Raji (cell line): Measurements from ENCODE around the gene GAGE12G.
"Not testable (repeated sequence)": the region's sequence is repeated elsewhere in the genome, so short reads cannot be mapped to it uniquely, and the experiment has no call there.

Experiments
- POLR2A ChIP-seq: IDR thresholded peaks from 2 replicates; pipeline ENCODE4 v1.6.1; 2011; ENCODE audit warnings: low read depth, low read length, control low read depth; ENCODE audit not compliant: insufficient read depth

The GAGE12G gene, protein sequence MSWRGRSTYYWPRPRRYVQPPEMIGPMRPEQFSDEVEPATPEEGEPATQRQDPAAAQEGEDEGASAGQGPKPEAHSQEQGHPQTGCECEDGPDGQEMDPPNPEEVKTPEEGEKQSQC

DNA sequence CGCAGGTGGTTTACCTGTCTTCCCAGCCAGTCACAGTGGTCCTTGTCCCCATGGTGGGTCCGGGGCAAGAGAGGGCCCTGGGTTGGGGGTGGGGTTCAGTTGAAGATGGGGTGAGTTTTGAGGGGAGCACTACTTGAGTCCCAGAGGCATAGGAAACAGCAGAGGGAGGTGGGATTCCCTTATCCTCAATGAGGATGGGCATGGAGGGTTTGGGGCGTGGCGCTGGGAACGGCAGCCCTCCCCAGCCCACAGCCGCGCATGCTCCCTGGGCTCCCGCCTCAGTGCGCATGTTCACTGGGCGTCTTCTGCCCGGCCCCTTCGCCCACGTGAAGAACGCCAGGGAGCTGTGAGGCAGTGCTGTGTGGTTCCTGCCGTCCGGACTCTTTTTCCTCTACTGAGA, at the start of gene GAGE12G:
TSS of gene GAGE12G (plus strand) at position 301 of the 400 bp plus-strand sequence. CDS start 1,155 bp downstream, outside the sequence.
- not testable (repeated sequence) for TF ChIP-seq POLR2A

DNA sequence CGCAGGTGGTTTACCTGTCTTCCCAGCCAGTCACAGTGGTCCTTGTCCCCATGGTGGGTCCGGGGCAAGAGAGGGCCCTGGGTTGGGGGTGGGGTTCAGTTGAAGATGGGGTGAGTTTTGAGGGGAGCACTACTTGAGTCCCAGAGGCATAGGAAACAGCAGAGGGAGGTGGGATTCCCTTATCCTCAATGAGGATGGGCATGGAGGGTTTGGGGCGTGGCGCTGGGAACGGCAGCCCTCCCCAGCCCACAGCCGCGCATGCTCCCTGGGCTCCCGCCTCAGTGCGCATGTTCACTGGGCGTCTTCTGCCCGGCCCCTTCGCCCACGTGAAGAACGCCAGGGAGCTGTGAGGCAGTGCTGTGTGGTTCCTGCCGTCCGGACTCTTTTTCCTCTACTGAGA, 38.3 kb upstream of the GAGE12G start, which contains the start of gene GAGE12C:
TSS of gene GAGE12C (plus strand) at position 301 of the 400 bp plus-strand sequence. CDS start 1,155 bp downstream, outside the sequence.
- TF ChIP-seq POLR2A, result not testable (repeated sequence)

DNA sequence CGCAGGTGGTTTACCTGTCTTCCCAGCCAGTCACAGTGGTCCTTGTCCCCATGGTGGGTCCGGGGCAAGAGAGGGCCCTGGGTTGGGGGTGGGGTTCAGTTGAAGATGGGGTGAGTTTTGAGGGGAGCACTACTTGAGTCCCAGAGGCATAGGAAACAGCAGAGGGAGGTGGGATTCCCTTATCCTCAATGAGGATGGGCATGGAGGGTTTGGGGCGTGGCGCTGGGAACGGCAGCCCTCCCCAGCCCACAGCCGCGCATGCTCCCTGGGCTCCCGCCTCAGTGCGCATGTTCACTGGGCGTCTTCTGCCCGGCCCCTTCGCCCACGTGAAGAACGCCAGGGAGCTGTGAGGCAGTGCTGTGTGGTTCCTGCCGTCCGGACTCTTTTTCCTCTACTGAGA, 28.8 kb upstream of the GAGE12G start, which contains the start of gene GAGE12D:
TSS of gene GAGE12D (plus strand) at position 301 of the 400 bp plus-strand sequence. CDS start 1,155 bp downstream, outside the sequence.
- not testable (repeated sequence) for TF ChIP-seq POLR2A

DNA sequence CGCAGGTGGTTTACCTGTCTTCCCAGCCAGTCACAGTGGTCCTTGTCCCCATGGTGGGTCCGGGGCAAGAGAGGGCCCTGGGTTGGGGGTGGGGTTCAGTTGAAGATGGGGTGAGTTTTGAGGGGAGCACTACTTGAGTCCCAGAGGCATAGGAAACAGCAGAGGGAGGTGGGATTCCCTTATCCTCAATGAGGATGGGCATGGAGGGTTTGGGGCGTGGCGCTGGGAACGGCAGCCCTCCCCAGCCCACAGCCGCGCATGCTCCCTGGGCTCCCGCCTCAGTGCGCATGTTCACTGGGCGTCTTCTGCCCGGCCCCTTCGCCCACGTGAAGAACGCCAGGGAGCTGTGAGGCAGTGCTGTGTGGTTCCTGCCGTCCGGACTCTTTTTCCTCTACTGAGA, 19.2 kb upstream of the GAGE12G start, which contains the start of gene GAGE12E:
TSS of gene GAGE12E (plus strand) at position 301 of the 400 bp plus-strand sequence. CDS start 1,155 bp downstream, outside the sequence.
- not testable (repeated sequence) for TF ChIP-seq POLR2A

DNA sequence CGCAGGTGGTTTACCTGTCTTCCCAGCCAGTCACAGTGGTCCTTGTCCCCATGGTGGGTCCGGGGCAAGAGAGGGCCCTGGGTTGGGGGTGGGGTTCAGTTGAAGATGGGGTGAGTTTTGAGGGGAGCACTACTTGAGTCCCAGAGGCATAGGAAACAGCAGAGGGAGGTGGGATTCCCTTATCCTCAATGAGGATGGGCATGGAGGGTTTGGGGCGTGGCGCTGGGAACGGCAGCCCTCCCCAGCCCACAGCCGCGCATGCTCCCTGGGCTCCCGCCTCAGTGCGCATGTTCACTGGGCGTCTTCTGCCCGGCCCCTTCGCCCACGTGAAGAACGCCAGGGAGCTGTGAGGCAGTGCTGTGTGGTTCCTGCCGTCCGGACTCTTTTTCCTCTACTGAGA, 9.7 kb upstream of the GAGE12G start, which contains the start of gene GAGE12F:
TSS of gene GAGE12F (plus strand) at position 301 of the 400 bp plus-strand sequence. CDS start 1,155 bp downstream, outside the sequence.
- not testable (repeated sequence) for TF ChIP-seq POLR2A

DNA sequence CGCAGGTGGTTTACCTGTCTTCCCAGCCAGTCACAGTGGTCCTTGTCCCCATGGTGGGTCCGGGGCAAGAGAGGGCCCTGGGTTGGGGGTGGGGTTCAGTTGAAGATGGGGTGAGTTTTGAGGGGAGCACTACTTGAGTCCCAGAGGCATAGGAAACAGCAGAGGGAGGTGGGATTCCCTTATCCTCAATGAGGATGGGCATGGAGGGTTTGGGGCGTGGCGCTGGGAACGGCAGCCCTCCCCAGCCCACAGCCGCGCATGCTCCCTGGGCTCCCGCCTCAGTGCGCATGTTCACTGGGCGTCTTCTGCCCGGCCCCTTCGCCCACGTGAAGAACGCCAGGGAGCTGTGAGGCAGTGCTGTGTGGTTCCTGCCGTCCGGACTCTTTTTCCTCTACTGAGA, 9.4 kb downstream of the GAGE12G start, which contains the start of gene GAGE12H:
TSS of gene GAGE12H (plus strand) at position 301 of the 400 bp plus-strand sequence. CDS start 1,155 bp downstream, outside the sequence.
- not testable (repeated sequence) for TF ChIP-seq POLR2A

DNA sequence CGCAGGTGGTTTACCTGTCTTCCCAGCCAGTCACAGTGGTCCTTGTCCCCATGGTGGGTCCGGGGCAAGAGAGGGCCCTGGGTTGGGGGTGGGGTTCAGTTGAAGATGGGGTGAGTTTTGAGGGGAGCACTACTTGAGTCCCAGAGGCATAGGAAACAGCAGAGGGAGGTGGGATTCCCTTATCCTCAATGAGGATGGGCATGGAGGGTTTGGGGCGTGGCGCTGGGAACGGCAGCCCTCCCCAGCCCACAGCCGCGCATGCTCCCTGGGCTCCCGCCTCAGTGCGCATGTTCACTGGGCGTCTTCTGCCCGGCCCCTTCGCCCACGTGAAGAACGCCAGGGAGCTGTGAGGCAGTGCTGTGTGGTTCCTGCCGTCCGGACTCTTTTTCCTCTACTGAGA, 19.0 kb downstream of the GAGE12G start, which contains the start of gene GAGE2A:
TSS of gene GAGE2A (plus strand) at position 301 of the 400 bp plus-strand sequence. CDS start 1,155 bp downstream, outside the sequence.
- TF ChIP-seq POLR2A, result not testable (repeated sequence)

DNA sequence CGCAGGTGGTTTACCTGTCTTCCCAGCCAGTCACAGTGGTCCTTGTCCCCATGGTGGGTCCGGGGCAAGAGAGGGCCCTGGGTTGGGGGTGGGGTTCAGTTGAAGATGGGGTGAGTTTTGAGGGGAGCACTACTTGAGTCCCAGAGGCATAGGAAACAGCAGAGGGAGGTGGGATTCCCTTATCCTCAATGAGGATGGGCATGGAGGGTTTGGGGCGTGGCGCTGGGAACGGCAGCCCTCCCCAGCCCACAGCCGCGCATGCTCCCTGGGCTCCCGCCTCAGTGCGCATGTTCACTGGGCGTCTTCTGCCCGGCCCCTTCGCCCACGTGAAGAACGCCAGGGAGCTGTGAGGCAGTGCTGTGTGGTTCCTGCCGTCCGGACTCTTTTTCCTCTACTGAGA, 28.5 kb downstream of the GAGE12G start, which contains the start of gene GAGE1:
TSS of gene GAGE1 (plus strand) at position 301 of the 400 bp plus-strand sequence. CDS start 1,155 bp downstream, outside the sequence.
- TF ChIP-seq POLR2A, result not testable (repeated sequence)

DNA sequence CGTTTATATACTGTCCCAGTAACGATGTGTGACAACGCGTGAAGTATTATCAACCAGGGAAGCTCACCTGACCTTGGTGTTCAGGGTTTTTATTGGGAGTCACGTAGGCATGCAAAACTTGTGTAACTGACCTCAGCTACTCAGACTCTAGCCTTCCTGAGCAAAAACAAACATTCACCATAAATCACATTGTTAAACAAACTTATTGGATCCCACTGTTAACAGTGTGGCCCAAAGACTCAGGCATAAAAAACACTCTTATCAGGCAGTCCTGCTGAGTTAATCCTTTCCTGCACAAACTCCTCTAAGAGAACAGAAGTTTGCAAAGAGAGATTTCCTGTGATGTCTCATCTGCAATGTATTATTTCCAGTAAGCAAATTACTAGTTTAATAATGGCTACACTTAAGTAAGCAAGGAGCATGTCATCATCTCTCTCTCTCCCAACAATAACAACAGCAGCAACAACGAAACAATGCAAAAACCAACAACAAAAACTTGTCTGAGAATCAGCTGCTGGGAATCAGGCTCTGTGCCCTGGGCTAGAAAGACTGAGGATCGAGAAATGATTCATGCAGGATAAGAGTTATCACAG, 40.6 kb downstream of the GAGE12G start:
- no peak for TF ChIP-seq POLR2A

DNA sequence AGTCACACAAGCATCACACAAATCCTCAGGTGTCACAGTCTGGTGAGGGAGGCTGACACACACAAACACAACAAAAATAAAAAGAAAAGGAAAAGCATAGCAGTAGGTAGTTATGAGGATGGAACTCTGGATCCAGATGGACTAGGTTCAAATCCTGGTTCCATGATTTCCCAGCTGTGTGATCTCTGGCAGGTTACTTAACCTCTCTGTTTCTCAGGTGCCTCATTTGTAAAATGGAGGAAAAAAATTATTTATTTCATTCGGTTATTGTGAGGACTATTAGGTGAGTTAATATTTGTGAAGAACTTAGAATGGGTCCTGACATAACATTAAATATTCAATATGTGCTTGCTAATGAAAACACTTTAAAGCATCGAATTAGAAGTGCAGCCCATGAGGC, 48.4 kb downstream of the GAGE12G start:
- no peak for TF ChIP-seq POLR2A
